Spleen (tissue), 13 donors: ENCODE data around the gene CD226. TPM values are rescaled to one million over a fixed set of nuclear protein-coding genes. Genes with fewer than 3 reads are reported as not detected.

ENCODE experiments used
- DNase-seq: peaks from one replicate; pipeline ENCODE4 v3.0.0-alpha.2; 2020
- H3K27ac ChIP-seq, 8 donors: fragments of 200-600 bp; sonication (generic) in 7 of 8; 1 replicate in 4 of 8; 2 replicates in 4 of 8; pipeline versions ENCODE4 v1.5.0 to v1.8.0; 2016 to 2021; ENCODE audit warnings: inconsistent platforms in 4 of 8, mild to moderate bottlenecking in 4 of 8, moderate library complexity in 1 of 8
- H3K27me3 ChIP-seq, 7 donors: fragments of 200-600 bp; sonication (generic) in 6 of 7; replicated peaks in 1 of 7; 1 replicate in 4 of 7; 2 replicates in 3 of 7; pipeline versions ENCODE4 v1.5.0 to v1.8.0; 2016 to 2021; ENCODE audit warnings: inconsistent platforms in 3 of 7, mild to moderate bottlenecking in 1 of 7
- H3K36me3 ChIP-seq, 6 donors: fragments of 200-600 bp; sonication (generic) in 5 of 6; 1 replicate in 4 of 6; 2 replicates in 2 of 6; pipeline versions ENCODE4 v1.5.0 to v1.8.0; 2016 to 2021; ENCODE audit warnings: inconsistent platforms in 2 of 6
- H3K4me1 ChIP-seq, 6 donors: fragments of 200-600 bp; sonication (generic) in 5 of 6; 1 replicate in 3 of 6; 2 replicates in 3 of 6; pipeline versions ENCODE4 v1.5.0 to v1.8.0; 2016 to 2021; ENCODE audit warnings: inconsistent platforms in 3 of 6
- H3K4me3 ChIP-seq, 8 donors: fragments of 200-600 bp; sonication (generic) in 7 of 8; 1 replicate in 4 of 8; 2 replicates in 4 of 8; pipeline versions ENCODE4 v1.5.0 to v1.8.0; 2016 to 2021; ENCODE audit warnings: inconsistent platforms in 4 of 8, mild to moderate bottlenecking in 4 of 8, moderate library complexity in 2 of 8
- H3K9me3 ChIP-seq, 8 donors: fragments of 200-600 bp; sonication (generic) in 7 of 8; 1 replicate in 4 of 8; 2 replicates in 4 of 8; pipeline versions ENCODE4 v1.5.0 to v1.8.0; 2016 to 2021; ENCODE audit warnings: inconsistent platforms in 4 of 8
- CTCF ChIP-seq, 11 experiments: fragments of 200-600 bp in 7 of 11; fragments of 450-650 bp in 4 of 11; sonication (generic) in 4 of 11; IDR thresholded peaks in 8 of 11; conservative IDR thresholded peaks in 3 of 11; 1 replicate in 7 of 11; 2 replicates in 4 of 11; pipeline versions ENCODE4 v1.4.0 to v1.8.0; 2016 to 2021; ENCODE audit warnings: antibody characterized with exemption in 11 of 11, inconsistent platforms in 4 of 11, mild to moderate bottlenecking in 1 of 11
- POLR2A ChIP-seq, 3 donors: fragments of 450-650 bp; IDR thresholded peaks; one replicate each; pipeline ENCODE4 v1.5.1; 2017; ENCODE audit warnings: antibody characterized with exemption in 3 of 3, mild to moderate bottlenecking in 1 of 3
- POLR2AphosphoS5 ChIP-seq, 3 donors: sonication (generic); formaldehyde crosslinking; IDR thresholded peaks; one replicate each; pipeline ENCODE4 v1.5.1; 2017; ENCODE audit warnings: antibody characterized with exemption in 3 of 3
- WGBS, 5 donors: extraction: QIAGEN DNeasy Blood & Tissue Kit in 3 of 5; methylation state at CpG; one replicate each; pipeline versions ENCODE4 v1.1.5 to v1.1.7; 2013 to 2018; 5-methylcytosine and 5-hydroxymethylcytosine counted together
- intact Hi-C: fragments of 100-400 bp; cut with DNase I; formaldehyde crosslinking; loops from one replicate; pipeline ENCODE4 v1.15.0; 2023; ENCODE audit warnings: low total_unique reads
- long read RNA-seq, 2 donors: transcript quantifications; one replicate each; lab custom pipeline, GENCODE V29; 2026
- polyA plus RNA-seq, 3 donors: library from polyadenylated mRNA; stranded (reverse); fragments of 200-250 nt; gene quantifications; one replicate each; pipeline ENCODE4 v1.2.1, GENCODE V29; 2013
- total RNA-seq, 7 donors: library from RNA; depleted of rRNA in 3 of 7; stranded (reverse); fragments of >200 nt in 3 of 7; fragmentation: NEBNext Ultra II Directional in 4 of 7; extraction: Animal tissue kit (Norgen Biotek cat#: 25700) in 4 of 7; gene quantifications; one replicate each; pipeline versions ENCODE4 v1.1.0 to v1.2.1, GENCODE V29; 2016 to 2021
- donor health status: healthy with polysubstance abuse.
- donor health status: DM: no; HTN: no; CAD: no; lungs with moderate emphysema.
- donor health status: DM: no; HTN: no; CAD: no.
- donor health status: Bipolar disorder and iron deficiency.
- donor health status: healthy.
- donor health status: DM: no; HTN: no; CAD: no.
- donor health status: DM: yes; HTN: yes; CAD: no.

Gene CD226
- total RNA-seq = 10 to 100 TPM; 23.4 to 51.4 (median 40.0) TPM
- 1 to 10 TPM in 2 of 3 donors, under 1 TPM in 1; 0.91 to 1.8 (median 1.4) TPM for polyA plus RNA-seq
- long read RNA-seq, donor 1, full-length matches to known transcripts = 2 of 2 reads
- long read RNA-seq, donor 1, partial matches to known transcripts = 0 of 2 reads
- long read RNA-seq, donor 1, other reads (novel, unspliced or antisense) = 0 of 2 reads
- long read RNA-seq, donor 2, partial matches to known transcripts = 0 of 1 reads
- long read RNA-seq, donor 2, other reads (novel, unspliced or antisense) = 0 of 1 reads

DNA sequence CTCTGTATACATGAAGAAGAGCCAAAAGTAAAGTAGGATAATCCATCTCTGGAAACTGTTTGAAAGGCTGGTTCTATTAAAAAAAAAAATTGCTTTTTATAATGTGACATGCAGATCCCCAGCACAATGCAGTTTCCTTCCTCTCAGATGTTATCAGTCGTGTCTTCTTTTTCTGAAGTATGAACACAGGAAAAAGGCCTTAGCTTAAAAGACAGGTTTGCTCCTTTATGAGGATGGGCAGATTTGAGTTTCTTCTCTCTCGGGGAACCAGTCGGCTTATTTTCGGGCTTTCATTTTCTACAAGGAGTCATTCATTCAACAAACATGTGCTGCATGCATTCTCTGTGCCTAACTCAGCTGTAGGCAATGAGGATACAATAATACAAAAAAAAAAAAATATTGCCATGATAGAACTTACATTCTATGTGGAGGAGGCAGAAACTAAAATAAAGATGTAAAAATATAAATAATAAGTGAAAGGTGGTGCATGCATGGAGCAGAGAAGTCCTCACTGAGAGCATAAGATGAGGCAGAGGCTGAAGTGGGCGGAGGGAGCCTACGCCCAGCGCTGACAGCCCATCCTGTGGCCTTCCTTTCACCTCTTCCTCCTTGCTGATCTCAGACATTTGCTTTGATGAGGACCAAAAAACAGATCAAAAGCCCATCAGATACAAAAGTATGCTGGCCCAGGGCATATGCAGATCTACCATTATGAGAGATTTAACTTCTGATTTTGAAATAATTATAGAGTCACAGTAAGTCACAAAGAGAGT lies at the start of gene CD226:
CD226 (minus strand) TSS at position 513 of the 773 bp plus-strand sequence; CDS start at position 46, 467 bp downstream.
- Histone ChIP-seq H3K36me3 (no peaks in the 10 kb centered on the region), H3K27me3 (no peaks in the 10 kb centered on the region), H3K4me3 (peak within 1 kb of the TSS in 4 of 8 donors; percentile 5 to 52 (median 18)), H3K4me1 (peaks cover 25 to 68% (median 47%) of the 10 kb centered on the region in 6 donors), H3K27ac (peak within 1 kb of the TSS; percentile 13 to 77 (median 53)), H3K9me3 (peaks cover 0 to 7% (median under 1%) of the 10 kb centered on the region in 8 donors)
- no peak for TF ChIP-seq POLR2A (IDR thresholded peaks at IDR 0.05)
- no peak for TF ChIP-seq CTCF (IDR thresholded peaks at IDR 0.05 in 8 of 11, conservative IDR thresholded peaks at IDR 0.05 in 3 of 11)
- no peak for TF ChIP-seq POLR2AphosphoS5 (IDR thresholded peaks at IDR 0.05)
- DNase-seq = no peak
- WGBS, 5 donors = 29 to 32% (median 30%) methylated on average over 7 of the region's 7 CpGs
- intact Hi-C loops = no loop called here

DNA sequence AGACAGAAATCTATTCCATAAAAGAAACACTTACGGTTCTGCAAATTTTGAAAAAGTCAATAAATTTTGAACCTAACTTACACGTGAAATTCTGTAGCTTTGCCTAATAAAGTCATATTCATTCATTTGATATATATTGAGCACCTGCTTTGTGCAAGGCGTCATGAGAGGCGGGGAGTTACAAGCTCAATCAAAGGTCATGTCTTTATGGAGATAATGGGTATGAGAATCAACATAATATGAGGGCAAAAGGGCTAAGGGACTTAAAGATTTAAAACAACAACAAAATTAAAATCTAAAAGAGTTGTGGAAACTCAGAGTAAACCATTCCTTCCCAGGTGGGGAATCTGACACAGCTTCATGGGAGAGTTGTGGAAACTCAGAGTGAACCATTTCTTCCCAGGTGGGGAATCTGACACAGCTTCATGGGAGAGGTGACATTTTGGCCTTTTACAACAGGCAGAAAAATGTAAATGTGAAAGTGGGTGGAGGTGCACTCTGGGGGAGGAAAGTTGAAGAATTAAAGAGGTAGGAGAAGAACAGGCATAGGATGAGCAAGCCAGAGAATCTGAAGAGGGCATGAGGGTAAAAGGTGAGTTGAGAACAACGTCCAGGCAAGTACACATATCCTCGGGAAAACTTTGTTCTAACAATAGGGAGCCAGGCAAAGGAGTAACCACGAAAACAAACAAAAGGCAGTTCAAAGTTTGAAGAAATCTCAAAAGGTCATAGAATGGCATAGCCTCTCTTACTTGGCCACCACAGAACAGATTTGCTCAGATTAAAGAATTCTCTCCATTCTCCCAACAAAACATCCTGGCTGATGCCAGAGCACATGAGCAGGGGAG lies 49.5 kb upstream of the CD226 start:
- 85 to 92% (median 87%) methylated on average over 7 of the region's 7 CpGs for WGBS, 5 donors
- H3K4me1 ChIP-seq = peaks cover 0 to 3% (median 0%) of the 10 kb centered on the region in 6 donors
- no peak overlapping the region for H3K4me3 ChIP-seq
- no peak for DNase-seq
- intact Hi-C loops = no loop called here
- H3K27ac ChIP-seq = no peak overlapping the region
- H3K9me3 ChIP-seq = peaks cover 0 to 3% (median 0%) of the 10 kb centered on the region in 8 donors
- no peaks in the 10 kb centered on the region for H3K27me3 ChIP-seq
- peaks cover 0 to 43% (median 0%) of the 10 kb centered on the region in 6 donors for H3K36me3 ChIP-seq
- no peak for TF ChIP-seq POLR2AphosphoS5 (IDR thresholded peaks at IDR 0.05)
- no peak for TF ChIP-seq POLR2A (IDR thresholded peaks at IDR 0.05)

- H3K9me3 ChIP-seq = peaks cover 0 to 4% (median 0%) of the 10 kb centered on the region in 8 donors
- no peak for DNase-seq
- no peak overlapping the region for H3K27ac ChIP-seq
- intact Hi-C loops = no loop called here
- peaks cover 0 to 3% (median 0%) of the 10 kb centered on the region in 6 donors for H3K4me1 ChIP-seq
- no peaks in the 10 kb centered on the region for H3K27me3 ChIP-seq
- TF ChIP-seq CTCF (IDR thresholded peaks at IDR 0.05 in 8 of 11, conservative IDR thresholded peaks at IDR 0.05 in 3 of 11) (no peak), POLR2A (IDR thresholded peaks at IDR 0.05) (no peak), POLR2AphosphoS5 (IDR thresholded peaks at IDR 0.05) (no peak)
- no peak overlapping the region for H3K4me3 ChIP-seq
- WGBS, 5 donors = 89 to 99% (median 91%) methylated on average over 2 of the region's 2 CpGs
- H3K36me3 ChIP-seq = peaks cover 0 to 36% (median 0%) of the 10 kb centered on the region in 6 donors
These were observed 48.7 kb upstream of the CD226 start for GRCh38 chr18:69996417-69996816.

- intact Hi-C loops = no loop called here
- Histone ChIP-seq H3K9me3 (peaks cover 0 to 9% (median 4%) of the 10 kb centered on the region in 8 donors), H3K4me1 (peaks cover 0 to 3% (median 0%) of the 10 kb centered on the region in 6 donors), H3K36me3 (peaks cover 0 to 29% (median 0%) of the 10 kb centered on the region in 6 donors), H3K27me3 (no peaks in the 10 kb centered on the region), H3K27ac (no peak overlapping the region), H3K4me3 (no peak overlapping the region)
- DNase-seq = no peak
- WGBS, 5 donors = 88 to 98% (median 93%) methylated on average over 3 of the region's 3 CpGs
- TF ChIP-seq CTCF (IDR thresholded peaks at IDR 0.05 in 8 of 11, conservative IDR thresholded peaks at IDR 0.05 in 3 of 11) (no peak), POLR2AphosphoS5 (IDR thresholded peaks at IDR 0.05) (no peak), POLR2A (IDR thresholded peaks at IDR 0.05) (no peak)
These were observed 48.1 kb upstream of the CD226 start for GRCh38 chr18:69995774-69996173.
